Naive thymus-derived CD8-positive, alpha-beta T cell (primary cell): ENCODE results near the gene FOXN4. TPM values are rescaled to one million over a fixed set of nuclear protein-coding genes. Genes with fewer than 3 reads are reported as not detected.
A peak's percentile ranks its signal among the peaks of the same experiment; 100 is the strongest.
"Not testable (repeated sequence)": the region's sequence is repeated elsewhere in the genome, so short reads cannot be mapped to it uniquely, and the experiment has no call there.

ENCODE experiments used
- ATAC-seq, 2 donors: fragments of 150-1000 bp; cut with Tn5 transposase in 1 of 2; sonication (Bioruptor Pico), chemical (Tn5 transposase) in 1 of 2; 1 replicate in 1 of 2; 2 replicates in 1 of 2; pipeline ENCODE4 v1.10.0; 2021; ENCODE audit warnings: mild to moderate bottlenecking in 2 of 2, moderate library complexity in 2 of 2
- POLR2A ChIA-PET: fragments of 350-600 bp; sonication (Branson Sonifier 250); formaldehyde crosslinking; loops from one replicate; lab custom pipeline; 2021; ENCODE audit warnings: antibody characterized with exemption; lab: Charles Lee
- DNase-seq, 10 donors: peaks; one replicate each; pipeline versions ENCODE4 v3.0.0 to v3.0.0-alpha.2; 2020 to 2022
- H3K27ac Mint-ChIP-seq, 10 donors: one replicate each; pipeline ENCODE4 v1.8.0; 2020 to 2022; ENCODE audit warnings: mild to moderate bottlenecking in 10 of 10, mixed read lengths in 10 of 10, moderate library complexity in 4 of 10, inconsistent platforms in 1 of 10
- H3K27me3 Mint-ChIP-seq, 5 donors: one replicate each; pipeline ENCODE4 v1.8.0; 2021 to 2022; ENCODE audit warnings: mixed read lengths in 5 of 5
- H3K36me3 Mint-ChIP-seq, 3 donors: one replicate each; pipeline ENCODE4 v1.8.0; 2020 to 2022; ENCODE audit warnings: mixed read lengths in 3 of 3, mild to moderate bottlenecking in 2 of 3, inconsistent platforms in 1 of 3
- H3K4me1 Mint-ChIP-seq, 4 donors: one replicate each; pipeline ENCODE4 v1.8.0; 2021 to 2022; ENCODE audit warnings: mixed read lengths in 4 of 4
- H3K4me3 Mint-ChIP-seq, 10 donors: one replicate each; pipeline ENCODE4 v1.8.0; 2020 to 2022; ENCODE audit warnings: mild to moderate bottlenecking in 10 of 10, mixed read lengths in 10 of 10, moderate library complexity in 6 of 10, inconsistent platforms in 1 of 10
- H3K9me3 Mint-ChIP-seq, 9 donors: one replicate each; pipeline ENCODE4 v1.8.0; 2020 to 2022; ENCODE audit warnings: mixed read lengths in 9 of 9, mild to moderate bottlenecking in 3 of 9, inconsistent platforms in 1 of 9, moderate library complexity in 1 of 9
- polyA plus RNA-seq, 3 donors: library from polyadenylated mRNA; unstranded; fragments of 300-500 nt; fragmentation: Illumina TruSeq; gene quantifications; one replicate each; pipeline ENCODE4 v1.2.3, GENCODE V29; 2021
- total RNA-seq, 8 experiments: library from RNA in 2 of 8; stranded (reverse) in 2 of 8; gene quantifications; one replicate each; pipeline ENCODE4 v1.2.3 and lab custom pipeline; 2021 to 2026

Gene FOXN4
- total and polyA plus RNA-seq, 5 experiments from 2014 or later: 0.29 TPM; not detected in 4

- no peaks in the 10 kb centered on the region for H3K4me1 Mint-ChIP-seq
- POLR2A ChIA-PET: no interaction called here
- no peak for DNase-seq
- H3K27ac Mint-ChIP-seq: no peak overlapping the region
- H3K27me3 Mint-ChIP-seq: peaks cover 0 to 11% (median 6%) of the 10 kb centered on the region in 5 donors
- no peak overlapping the region for H3K4me3 Mint-ChIP-seq
- H3K9me3 Mint-ChIP-seq: no peaks in the 10 kb centered on the region
- ATAC-seq: no peak
- H3K36me3 Mint-ChIP-seq: no peaks in the 10 kb centered on the region
Observed at GRCh38 chr12:109330282-109331230, 21.5 kb upstream of the FOXN4 start.

- Mint-ChIP-seq H3K36me3 (no peaks in the 10 kb centered on the region), H3K27ac (no peak overlapping the region), H3K27me3 (peaks cover 0 to 8% (median 4%) of the 10 kb centered on the region in 5 donors), H3K9me3 (no peaks in the 10 kb centered on the region), H3K4me1 (no peaks in the 10 kb centered on the region), H3K4me3 (no peak overlapping the region)
- POLR2A ChIA-PET: no interaction called here
- no peak for DNase-seq
- no peak for ATAC-seq
Observed at GRCh38 chr12:109329686-109330085, 20.6 kb upstream of the FOXN4 start.

GRCh38 chr12:109329003-109329402 is 19.9 kb upstream of the FOXN4 start:
- POLR2A ChIA-PET: no interaction called here
- Mint-ChIP-seq H3K27ac (no peak overlapping the region), H3K4me3 (no peak overlapping the region), H3K4me1 (no peaks in the 10 kb centered on the region), H3K27me3 (peaks cover 0 to 8% (median 4%) of the 10 kb centered on the region in 5 donors), H3K36me3 (no peaks in the 10 kb centered on the region), H3K9me3 (no peaks in the 10 kb centered on the region)
- DNase-seq (no peak), ATAC-seq (no peak)

GRCh38 chr12:109321294-109321693 is 12.2 kb upstream of the FOXN4 start:
- POLR2A ChIA-PET, H3K4me1 Mint-ChIP-seq, ATAC-seq, H3K4me3 Mint-ChIP-seq, H3K36me3 Mint-ChIP-seq, DNase-seq, H3K9me3 Mint-ChIP-seq, H3K27ac Mint-ChIP-seq: not testable (repeated sequence)
- peaks cover 10 to 35% (median 19%) of the 10 kb centered on the region in 5 donors for H3K27me3 Mint-ChIP-seq

- Mint-ChIP-seq H3K9me3 (peaks cover 0 to 2% (median 0%) of the 10 kb centered on the region in 9 donors), H3K4me1 (peaks cover 9 to 22% (median 13%) of the 10 kb centered on the region in 4 donors), H3K36me3 (no peaks in the 10 kb centered on the region), H3K4me3 (peak overlapping the region; percentile 65 to 90 (median 78)), H3K27ac (peak overlapping the region in 1 of 10 donors; percentile 85), H3K27me3 (peaks cover 43 to 71% (median 60%) of the 10 kb centered on the region in 5 donors)
- DNase-seq (no peak), ATAC-seq (peak; percentile 35 to 62)
- POLR2A ChIA-PET: no interaction called here
Observed at GRCh38 chr12:109310247-109311125, 1.4 kb upstream of the FOXN4 start.

GRCh38 chr12:109309381-109310246 is 530 bp upstream of the FOXN4 start:
- POLR2A ChIA-PET: no interaction called here
- peak overlapping the region in 1 of 10 donors; percentile 85 for H3K27ac Mint-ChIP-seq
- ATAC-seq: peak; percentile 63 to 64
- H3K27me3 Mint-ChIP-seq: peaks cover 40 to 71% (median 57%) of the 10 kb centered on the region in 5 donors
- peaks cover 9 to 22% (median 13%) of the 10 kb centered on the region in 4 donors for H3K4me1 Mint-ChIP-seq
- peaks cover 0 to 2% (median 0%) of the 10 kb centered on the region in 9 donors for H3K9me3 Mint-ChIP-seq
- H3K36me3 Mint-ChIP-seq: no peaks in the 10 kb centered on the region
- no peak for DNase-seq
- peak overlapping the region; percentile 77 to 92 (median 85) for H3K4me3 Mint-ChIP-seq

- peaks cover 9 to 22% (median 13%) of the 10 kb centered on the region in 4 donors for H3K4me1 Mint-ChIP-seq
- no peak overlapping the region for H3K4me3 Mint-ChIP-seq
- no peak for ATAC-seq
Observed at GRCh38 chr12:109307051-109307450, 2.0 kb downstream of the FOXN4 start.

GRCh38 chr12:109305547-109305946 is 3.5 kb downstream of the FOXN4 start:
- POLR2A ChIA-PET: no interaction called here
- ATAC-seq (no peak), DNase-seq (no peak)
- no peaks in the 10 kb centered on the region for H3K36me3 Mint-ChIP-seq
- H3K27me3 Mint-ChIP-seq: peaks cover 35 to 74% (median 53%) of the 10 kb centered on the region in 5 donors
- H3K4me3 Mint-ChIP-seq: no peak overlapping the region
- peaks cover 6 to 17% (median 9%) of the 10 kb centered on the region in 4 donors for H3K4me1 Mint-ChIP-seq
- peaks cover 0 to 2% (median 0%) of the 10 kb centered on the region in 9 donors for H3K9me3 Mint-ChIP-seq
- H3K27ac Mint-ChIP-seq: peak overlapping the region in 1 of 10 donors; percentile 34

More at GRCh38 chr12:109307051-109307450, 2.0 kb downstream of the FOXN4 start:
- Mint-ChIP-seq H3K27me3 (peaks cover 39 to 81% (median 57%) of the 10 kb centered on the region in 5 donors), H3K27ac (no peak overlapping the region), H3K36me3 (no peaks in the 10 kb centered on the region), H3K9me3 (peaks cover 0 to 2% (median 0%) of the 10 kb centered on the region in 9 donors)
- POLR2A ChIA-PET: no interaction called here
- DNase-seq: no peak

GRCh38 chr12:109304485-109304884 is 4.6 kb downstream of the FOXN4 start:
- Mint-ChIP-seq H3K27ac (no peak overlapping the region), H3K36me3 (no peaks in the 10 kb centered on the region), H3K4me1 (peaks cover 2 to 13% (median 4%) of the 10 kb centered on the region in 4 donors), H3K9me3 (peaks cover 0 to 2% (median 0%) of the 10 kb centered on the region in 9 donors), H3K27me3 (peaks cover 32 to 76% (median 48%) of the 10 kb centered on the region in 5 donors), H3K4me3 (no peak overlapping the region)
- no peak for ATAC-seq
- POLR2A ChIA-PET: no interaction called here
- DNase-seq: no peak

GRCh38 chr12:109302770-109303169 is 6.3 kb downstream of the FOXN4 start:
- ATAC-seq (no peak), DNase-seq (no peak)
- Mint-ChIP-seq H3K9me3 (no peaks in the 10 kb centered on the region), H3K36me3 (no peaks in the 10 kb centered on the region), H3K4me1 (peaks cover 0 to 2% (median 0%) of the 10 kb centered on the region in 4 donors), H3K27ac (no peak overlapping the region), H3K27me3 (peaks cover 25 to 70% (median 36%) of the 10 kb centered on the region in 5 donors), H3K4me3 (no peak overlapping the region)
- POLR2A ChIA-PET: no interaction called here

- no peak for DNase-seq
Observed at GRCh38 chr12:109302358-109302757, 6.7 kb downstream of the FOXN4 start.

More at GRCh38 chr12:109302358-109302757, 6.7 kb downstream of the FOXN4 start:
- POLR2A ChIA-PET: no interaction called here
- Mint-ChIP-seq H3K36me3 (no peaks in the 10 kb centered on the region), H3K4me3 (no peak overlapping the region), H3K9me3 (no peaks in the 10 kb centered on the region), H3K27ac (no peak overlapping the region), H3K27me3 (peaks cover 21 to 66% (median 32%) of the 10 kb centered on the region in 5 donors), H3K4me1 (no peaks in the 10 kb centered on the region)
- no peak for ATAC-seq
